ENCODE results near the gene NIPSNAP3A. TPM values are rescaled to one million over a fixed set of nuclear protein-coding genes. Genes with fewer than 3 reads are reported as not detected.
A peak's percentile ranks its signal among the peaks of the same experiment; 100 is the strongest.
"Not testable (repeated sequence)": the region's sequence is repeated elsewhere in the genome, so short reads cannot be mapped to it uniquely, and the experiment has no call there.

The NIPSNAP3A gene
- 25.1 to 26.2 TPM (median 25.6 TPM) in 3 replicates for total RNA-seq

- no peaks in the 10 kb centered on the region for H3K9me3 Mint-ChIP-seq
These were observed at the start of gene NIPSNAP3A for GRCh38 chr9:104747565-104748358. Gene NIPSNAP3A (plus strand): TSS chr9:104747683. CDS start chr9:104747793, 110 bp downstream.

GRCh38 chr9:104700306-104700705, 47.2 kb upstream of the NIPSNAP3A start:
- H3K36me3 Mint-ChIP-seq: no peaks in the 10 kb centered on the region
- DNase-seq (ENCODE audit: low spot score in 2 of 2, unreplicated experiment in 2 of 2): no peak
- no peak for TF ChIP-seq CTCF (IDR thresholded peaks at IDR 0.05; ENCODE audit: unreplicated experiment)
- H3K4me3 Mint-ChIP-seq: no peak overlapping the region
- no peak overlapping the region for H3K27ac Mint-ChIP-seq
- peaks cover 9% of the 10 kb centered on the region for H3K27me3 Mint-ChIP-seq (ENCODE audit: low read depth)
- H3K9me3 Mint-ChIP-seq: peaks cover 9% of the 10 kb centered on the region
- peaks cover 8% of the 10 kb centered on the region for H3K4me1 Mint-ChIP-seq

More at GRCh38 chr9:104747565-104748358, at the start of gene NIPSNAP3A:
- peak; percentile 61 to 83 for DNase-seq (ENCODE audit: low spot score in 2 of 2, unreplicated experiment in 2 of 2)
- Mint-ChIP-seq H3K27ac (peak within 1 kb of the TSS; percentile 96), H3K36me3 (peaks cover 2% of the 10 kb centered on the region), H3K4me1 (peaks cover 17% of the 10 kb centered on the region), H3K4me3 (peak within 1 kb of the TSS; percentile 88), H3K27me3 (ENCODE audit: low read depth) (no peaks in the 10 kb centered on the region)
- TF ChIP-seq CTCF (IDR thresholded peaks at IDR 0.05; ENCODE audit: unreplicated experiment): no peak

GRCh38 chr9:104708737-104709136, 38.7 kb upstream of the NIPSNAP3A start:
- H3K27me3 Mint-ChIP-seq (ENCODE audit: low read depth); H3K27ac Mint-ChIP-seq; DNase-seq (ENCODE audit: low spot score in 2 of 2, unreplicated experiment in 2 of 2); H3K4me3 Mint-ChIP-seq; H3K4me1 Mint-ChIP-seq; H3K36me3 Mint-ChIP-seq: not testable (repeated sequence)
- H3K9me3 Mint-ChIP-seq: peaks cover 32% of the 10 kb centered on the region

- Mint-ChIP-seq H3K4me3 (no peak overlapping the region), H3K36me3 (no peaks in the 10 kb centered on the region), H3K4me1 (no peaks in the 10 kb centered on the region), H3K27ac (no peak overlapping the region), H3K27me3 (ENCODE audit: low read depth) (peaks cover 27% of the 10 kb centered on the region), H3K9me3 (peaks cover 12% of the 10 kb centered on the region)
- no peak for TF ChIP-seq CTCF (IDR thresholded peaks at IDR 0.05; ENCODE audit: unreplicated experiment)
- no peak for DNase-seq (ENCODE audit: low spot score in 2 of 2, unreplicated experiment in 2 of 2)
These were observed 35.9 kb upstream of the NIPSNAP3A start for GRCh38 chr9:104711604-104712003.

- no peak for DNase-seq (ENCODE audit: low spot score in 2 of 2, unreplicated experiment in 2 of 2)
- Mint-ChIP-seq H3K36me3 (no peaks in the 10 kb centered on the region), H3K27me3 (ENCODE audit: low read depth) (peaks cover 24% of the 10 kb centered on the region), H3K9me3 (no peaks in the 10 kb centered on the region), H3K4me1 (no peaks in the 10 kb centered on the region), H3K27ac (no peak overlapping the region), H3K4me3 (no peak overlapping the region)
- TF ChIP-seq CTCF (IDR thresholded peaks at IDR 0.05; ENCODE audit: unreplicated experiment): no peak
These were observed 22.5 kb upstream of the NIPSNAP3A start for GRCh38 chr9:104725014-104725413.

- Mint-ChIP-seq H3K36me3 (no peaks in the 10 kb centered on the region), H3K27me3 (ENCODE audit: low read depth) (no peaks in the 10 kb centered on the region), H3K9me3 (no peaks in the 10 kb centered on the region), H3K4me1 (no peaks in the 10 kb centered on the region), H3K27ac (no peak overlapping the region), H3K4me3 (no peak overlapping the region)
- no peak for TF ChIP-seq CTCF (IDR thresholded peaks at IDR 0.05; ENCODE audit: unreplicated experiment)
- no peak for DNase-seq (ENCODE audit: low spot score in 2 of 2, unreplicated experiment in 2 of 2)
These were observed 9.0 kb upstream of the NIPSNAP3A start for GRCh38 chr9:104738452-104738851.

All from mesothelial cell of epicardium (in vitro differentiated cells).